Measurements from ENCODE around the gene RTBDN. TPM values are rescaled to one million over a fixed set of nuclear protein-coding genes. Genes with fewer than 3 reads are reported as not detected.

RTBDN gene
- total and polyA plus RNA-seq, 2 of the 8 experiments (the other 6 are each of a cell fraction or from before 2014, with no cell fraction given), result 4.0 to 4.8 TPM

- TF ChIP-seq SP2 (IDR thresholded peaks at IDR 0.05; ENCODE audit: low read length) (no peak), EGR1 (IDR thresholded peaks at IDR 0.05; ENCODE audit: borderline replicate concordance, low read depth, low read length) (no peak)
Observed at GRCh38 chr19:12782174-12782423, 52.3 kb downstream of the RTBDN start (continued).

Data from H1 (cell line).